ENCODE data around the gene TREX2.

- TF ChIP-seq, protein P1, sequence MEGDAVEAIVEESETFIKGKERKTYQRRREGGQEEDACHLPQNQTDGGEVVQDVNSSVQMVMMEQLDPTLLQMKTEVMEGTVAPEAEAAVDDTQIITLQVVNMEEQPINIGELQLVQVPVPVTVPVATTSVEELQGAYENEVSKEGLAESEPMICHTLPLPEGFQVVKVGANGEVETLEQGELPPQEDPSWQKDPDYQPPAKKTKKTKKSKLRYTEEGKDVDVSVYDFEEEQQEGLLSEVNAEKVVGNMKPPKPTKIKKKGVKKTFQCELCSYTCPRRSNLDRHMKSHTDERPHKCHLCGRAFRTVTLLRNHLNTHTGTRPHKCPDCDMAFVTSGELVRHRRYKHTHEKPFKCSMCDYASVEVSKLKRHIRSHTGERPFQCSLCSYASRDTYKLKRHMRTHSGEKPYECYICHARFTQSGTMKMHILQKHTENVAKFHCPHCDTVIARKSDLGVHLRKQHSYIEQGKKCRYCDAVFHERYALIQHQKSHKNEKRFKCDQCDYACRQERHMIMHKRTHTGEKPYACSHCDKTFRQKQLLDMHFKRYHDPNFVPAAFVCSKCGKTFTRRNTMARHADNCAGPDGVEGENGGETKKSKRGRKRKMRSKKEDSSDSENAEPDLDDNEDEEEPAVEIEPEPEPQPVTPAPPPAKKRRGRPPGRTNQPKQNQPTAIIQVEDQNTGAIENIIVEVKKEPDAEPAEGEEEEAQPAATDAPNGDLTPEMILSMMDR (IDR thresholded peaks at IDR 0.05; ENCODE audit: insufficient read depth, low read length) = no peak
- TF ChIP-seq GABPA (IDR thresholded peaks at IDR 0.05; ENCODE audit: low read depth) = no peak
- no peak for TF ChIP-seq POLR2AphosphoS5 (IDR thresholded peaks at IDR 0.05; ENCODE audit: low read depth)
- TF ChIP-seq SPI1 (IDR thresholded peaks at IDR 0.05; ENCODE audit: borderline replicate concordance, low read depth) = no peak
- TF ChIP-seq, protein P2, sequence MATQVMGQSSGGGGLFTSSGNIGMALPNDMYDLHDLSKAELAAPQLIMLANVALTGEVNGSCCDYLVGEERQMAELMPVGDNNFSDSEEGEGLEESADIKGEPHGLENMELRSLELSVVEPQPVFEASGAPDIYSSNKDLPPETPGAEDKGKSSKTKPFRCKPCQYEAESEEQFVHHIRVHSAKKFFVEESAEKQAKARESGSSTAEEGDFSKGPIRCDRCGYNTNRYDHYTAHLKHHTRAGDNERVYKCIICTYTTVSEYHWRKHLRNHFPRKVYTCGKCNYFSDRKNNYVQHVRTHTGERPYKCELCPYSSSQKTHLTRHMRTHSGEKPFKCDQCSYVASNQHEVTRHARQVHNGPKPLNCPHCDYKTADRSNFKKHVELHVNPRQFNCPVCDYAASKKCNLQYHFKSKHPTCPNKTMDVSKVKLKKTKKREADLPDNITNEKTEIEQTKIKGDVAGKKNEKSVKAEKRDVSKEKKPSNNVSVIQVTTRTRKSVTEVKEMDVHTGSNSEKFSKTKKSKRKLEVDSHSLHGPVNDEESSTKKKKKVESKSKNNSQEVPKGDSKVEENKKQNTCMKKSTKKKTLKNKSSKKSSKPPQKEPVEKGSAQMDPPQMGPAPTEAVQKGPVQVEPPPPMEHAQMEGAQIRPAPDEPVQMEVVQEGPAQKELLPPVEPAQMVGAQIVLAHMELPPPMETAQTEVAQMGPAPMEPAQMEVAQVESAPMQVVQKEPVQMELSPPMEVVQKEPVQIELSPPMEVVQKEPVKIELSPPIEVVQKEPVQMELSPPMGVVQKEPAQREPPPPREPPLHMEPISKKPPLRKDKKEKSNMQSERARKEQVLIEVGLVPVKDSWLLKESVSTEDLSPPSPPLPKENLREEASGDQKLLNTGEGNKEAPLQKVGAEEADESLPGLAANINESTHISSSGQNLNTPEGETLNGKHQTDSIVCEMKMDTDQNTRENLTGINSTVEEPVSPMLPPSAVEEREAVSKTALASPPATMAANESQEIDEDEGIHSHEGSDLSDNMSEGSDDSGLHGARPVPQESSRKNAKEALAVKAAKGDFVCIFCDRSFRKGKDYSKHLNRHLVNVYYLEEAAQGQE (IDR thresholded peaks at IDR 0.05; ENCODE audit: insufficient replicate concordance, low read depth) = no peak
Measured at GRCh38 chrX:153444333-153445011, 1.4 kb downstream of the TREX2 start.

Data from HL-60 (cell line).